Kidney epithelial cell (primary cell): ENCODE data around the gene EEF1AKMT4. TPM values are rescaled to one million over a fixed set of nuclear protein-coding genes. Genes with fewer than 3 reads are reported as not detected.
A peak's percentile ranks its signal among the peaks of the same experiment; 100 is the strongest.

ENCODE experiments used
- DNase-seq: peaks from one replicate; pipeline ENCODE4 v3.0.0-alpha.2; 2010; ENCODE audit warnings: low read depth
- H3K27me3 ChIP-seq: 2 replicates; pipeline ENCODE4 v1.6.0; 2011; ENCODE audit warnings: low read length; ENCODE audit not compliant: control insufficient read depth, insufficient read depth
- H3K36me3 ChIP-seq: 2 replicates; pipeline ENCODE4 v1.5.1; 2011; ENCODE audit warnings: low read length; ENCODE audit not compliant: control insufficient read depth, insufficient read depth
- H3K4me3 ChIP-seq: 2 replicates; pipeline ENCODE4 v1.5.1; 2011; ENCODE audit warnings: low read depth, mild to moderate bottlenecking, control low read depth, low read length
- CTCF ChIP-seq: IDR thresholded peaks from 2 replicates; pipeline ENCODE4 v1.5.1; 2011; ENCODE audit warnings: mild to moderate bottlenecking, moderate library complexity, low read length, control low read depth, inconsistent platforms; ENCODE audit not compliant: insufficient read depth, poor library complexity, severe bottlenecking
- total RNA-seq: library from RNA; depleted of rRNA; stranded (reverse); fragments of >200 nt; gene quantifications from 2 replicates; pipeline ENCODE4 v1.2.3, GENCODE V29; 2015

Gene EEF1AKMT4
- total RNA-seq, 1 donor from 2014 or later: 6.3 TPM

GRCh38 chr3:184300378-184300720 lies 50.9 kb downstream of the EEF1AKMT4 start:
- Histone ChIP-seq H3K4me3 (peak overlapping the region; percentile 82), H3K27me3 (no peaks in the 10 kb centered on the region), H3K36me3 (peaks cover 1% of the 10 kb centered on the region)
- no peak for TF ChIP-seq CTCF
- no peak for DNase-seq

- Histone ChIP-seq H3K4me3 (no peak overlapping the region), H3K36me3 (peaks cover 7% of the 10 kb centered on the region), H3K27me3 (no peaks in the 10 kb centered on the region)
- no peak for DNase-seq
- TF ChIP-seq CTCF: peak; percentile 44
Observed at GRCh38 chr3:184305577-184305976, 56.1 kb downstream of the EEF1AKMT4 start.

DNA sequence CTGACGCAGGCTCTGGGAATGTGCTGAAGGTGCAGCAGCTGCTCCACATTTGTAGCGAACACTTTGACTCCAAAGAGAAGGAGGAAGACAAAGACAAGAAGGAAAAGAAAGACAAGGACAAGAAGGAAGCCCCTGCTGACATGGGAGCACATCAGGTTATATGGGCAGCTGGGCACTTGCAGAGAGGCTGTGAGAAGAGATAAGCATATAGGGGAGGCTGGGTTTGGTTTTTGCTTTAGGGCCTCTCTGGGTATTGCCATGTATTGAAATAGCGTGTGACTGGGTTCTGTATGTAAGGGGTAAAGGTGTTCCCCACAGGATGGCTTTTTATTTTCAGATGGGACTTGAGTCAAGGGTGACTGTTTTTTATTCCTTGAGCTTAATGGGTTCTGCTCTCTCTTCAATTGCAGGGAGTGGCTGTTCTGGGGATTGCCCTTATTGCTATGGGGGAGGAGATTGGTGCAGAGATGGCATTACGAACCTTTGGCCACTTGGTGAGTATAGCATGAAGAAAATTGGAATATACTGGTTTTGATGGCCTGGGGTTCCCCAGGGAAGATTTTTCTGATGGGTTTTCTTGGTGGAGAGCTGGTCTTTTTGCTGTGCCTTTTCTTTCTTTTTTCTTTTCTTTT lies 57.0 kb downstream of the EEF1AKMT4 start:
- Histone ChIP-seq H3K36me3 (peaks cover 7% of the 10 kb centered on the region), H3K4me3 (no peak overlapping the region)
- DNase-seq: no peak

GRCh38 chr3:184307915-184308314 lies 58.4 kb downstream of the EEF1AKMT4 start:
- Histone ChIP-seq H3K4me3 (no peak overlapping the region), H3K36me3 (peaks cover 7% of the 10 kb centered on the region), H3K27me3 (no peaks in the 10 kb centered on the region)
- TF ChIP-seq CTCF: no peak
- DNase-seq: no peak

More for the DNA sequence above, 57.0 kb downstream of the EEF1AKMT4 start:
- H3K27me3 ChIP-seq: no peaks in the 10 kb centered on the region
- TF ChIP-seq CTCF: no peak

Other genes with a start within 250 kb of the EEF1AKMT4 start
- gene ABCC5, start 231.8 kb upstream of the EEF1AKMT4 start, total RNA-seq: 9.1 and 14.3 TPM in 2 replicates
- gene HTR3D, start 217.9 kb upstream of the EEF1AKMT4 start, total RNA-seq: not detected in 2 replicates
- not detected in 2 replicates for gene HTR3C, start 196.6 kb upstream of the EEF1AKMT4 start, total RNA-seq
- not detected in 2 replicates for gene HTR3E, start 152.6 kb upstream of the EEF1AKMT4 start, total RNA-seq
- gene EIF2B5, start 114.3 kb upstream of the EEF1AKMT4 start, total RNA-seq: 28.8 and 33.8 TPM in 2 replicates
- 51.7 and 61.6 TPM in 2 replicates for gene DVL3, start 94.3 kb upstream of the EEF1AKMT4 start, total RNA-seq
- gene AP2M1, start 74.8 kb upstream of the EEF1AKMT4 start, total RNA-seq: 282 and 297 TPM in 2 replicates
- 55.7 and 57.9 TPM in 2 replicates for gene ABCF3, start 63.5 kb upstream of the EEF1AKMT4 start, total RNA-seq
- gene VWA5B2, start 20.1 kb upstream of the EEF1AKMT4 start, total RNA-seq: 0.07 TPM in 1 of 2 replicates, not detected in the other
- 69.8 and 73.7 TPM in 2 replicates for gene ALG3, start 710 bp upstream of the EEF1AKMT4 start, total RNA-seq
- gene CAMK2N2, start 11.9 kb downstream of the EEF1AKMT4 start, total RNA-seq: 0.67 and 1.2 TPM in 2 replicates
- gene ECE2, start 26.4 kb downstream of the EEF1AKMT4 start, total RNA-seq: not detected in 2 replicates
- 903 and 972 TPM in 2 replicates for gene PSMD2, start 49.6 kb downstream of the EEF1AKMT4 start, total RNA-seq
- 381 and 386 TPM in 2 replicates for gene EIF4G1, start 64.9 kb downstream of the EEF1AKMT4 start, total RNA-seq
- gene FAM131A, start 87.9 kb downstream of the EEF1AKMT4 start, total RNA-seq: 14.0 and 14.7 TPM in 2 replicates
- 2.6 and 4.0 TPM in 2 replicates for gene CLCN2, start 111.9 kb downstream of the EEF1AKMT4 start, total RNA-seq
- 73.3 and 79.8 TPM in 2 replicates for gene POLR2H, start 112.0 kb downstream of the EEF1AKMT4 start, total RNA-seq
- gene THPO, start 128.5 kb downstream of the EEF1AKMT4 start, total RNA-seq: 0.25 TPM in 1 of 2 replicates, not detected in the other
- under 0.01 and 1.0 TPM in 2 replicates for gene CHRD, start 130.4 kb downstream of the EEF1AKMT4 start, total RNA-seq